GM12878 (cell line): ENCODE data around the gene REL. TPM values are rescaled to one million over a fixed set of nuclear protein-coding genes. Genes with fewer than 3 reads are reported as not detected.

Source experiments
- ATF7 ChIP-seq: fragments of 450-650 bp; IDR thresholded peaks from 2 replicates; pipeline ENCODE4 v1.6.1; 2016; ENCODE audit warnings: low read depth, mild to moderate bottlenecking
- BHLHE40 ChIP-seq, 2 experiments: fragments of 450-650 bp in 1 of 2; IDR thresholded peaks; 2 replicates each; pipeline ENCODE4 v1.6.1; 2011 to 2017; ENCODE audit warnings: low read depth in 2 of 2, borderline replicate concordance in 1 of 2, improper control_type of control experiment in 1 of 2, low read length in 1 of 2, mild to moderate bottlenecking in 1 of 2
- CBFB ChIP-seq: IDR thresholded peaks from 2 replicates; pipeline ENCODE4 v1.6.1; 2016; ENCODE audit warnings: antibody characterized with exemption, low read depth
- CREB1 ChIP-seq: IDR thresholded peaks from 2 replicates; pipeline ENCODE4 v1.6.1; 2012; ENCODE audit warnings: low read depth, mild to moderate bottlenecking, inconsistent platforms
- ETV6 ChIP-seq, 2 experiments: fragments of 450-650 bp in 1 of 2; IDR thresholded peaks in 1 of 2; conservative IDR thresholded peaks in 1 of 2; 2 replicates each; pipeline ENCODE4 v1.6.1; 2014; ENCODE audit warnings: antibody characterized with exemption in 1 of 2, borderline replicate concordance in 1 of 2, low read depth in 1 of 2, mild to moderate bottlenecking in 1 of 2, moderate library complexity in 1 of 2
- FOXM1 ChIP-seq: IDR thresholded peaks from 2 replicates; pipeline ENCODE4 v1.6.1; 2012; ENCODE audit warnings: low read depth, mild to moderate bottlenecking, inconsistent platforms, low read length, moderate library complexity
- GABPA ChIP-seq: IDR thresholded peaks from 2 replicates; pipeline ENCODE4 v1.6.1; 2014; ENCODE audit warnings: antibody characterized with exemption, low read depth, mild to moderate bottlenecking, inconsistent platforms
- IRF5 ChIP-seq: fragments of 450-650 bp; IDR thresholded peaks from 2 replicates; pipeline ENCODE4 v1.6.1; 2017; ENCODE audit warnings: borderline replicate concordance
- JUNB ChIP-seq: IDR thresholded peaks from 2 replicates; pipeline ENCODE4 v1.6.1; 2016; ENCODE audit warnings: antibody characterized with exemption, mild to moderate bottlenecking
- MEF2B ChIP-seq: fragments of 450-650 bp; IDR thresholded peaks from 2 replicates; pipeline ENCODE4 v1.6.1; 2018; ENCODE audit warnings: mild to moderate bottlenecking, moderate library complexity; ENCODE audit not compliant: partially characterized antibody, poor library complexity, severe bottlenecking
- NFIC ChIP-seq: IDR thresholded peaks from 2 replicates; pipeline ENCODE4 v1.6.1; 2012; ENCODE audit warnings: low read depth, mild to moderate bottlenecking, inconsistent platforms, low read length, moderate library complexity
- RELA ChIP-seq: fragments of 450-650 bp; IDR thresholded peaks from 2 replicates; pipeline ENCODE4 v1.8.0; 2014; ENCODE audit warnings: borderline replicate concordance; ENCODE audit not compliant: partially characterized antibody
- YY1 ChIP-seq: IDR thresholded peaks from 2 replicates; pipeline ENCODE4 v1.6.1; 2011; ENCODE audit warnings: low read depth, mild to moderate bottlenecking, low read length
- ZBTB40 ChIP-seq: fragments of 450-650 bp; IDR thresholded peaks from 2 replicates; pipeline ENCODE4 v1.6.1; 2016; ENCODE audit warnings: mild to moderate bottlenecking, moderate library complexity, borderline replicate concordance
- ZNF687 ChIP-seq: fragments of 450-650 bp; IDR thresholded peaks from 2 replicates; pipeline ENCODE4 v1.6.1; 2017; ENCODE audit warnings: mild to moderate bottlenecking, moderate library complexity
- polyA plus RNA-seq, 11 experiments: library from polyadenylated mRNA; depleted of rRNA in 4 of 11; unstranded in 6 of 11; stranded (reverse) in 5 of 11; fragments of >200 nt; fragmentation: Nextera tagmentation in 4 of 11; fragmentation: Illumina TruSeq in 1 of 11; extraction: Ambion mirVana in 4 of 11; extraction: Trizol in 1 of 11; gene quantifications; 1 replicate in 1 of 11; 2 replicates in 10 of 11; pipeline versions ENCODE4 v1.2.1 to v1.2.3, GENCODE V29; 2011 to 2016; ENCODE audit warnings: inconsistent platforms in 2 of 11, missing spikeins in 2 of 11, low read depth in 1 of 11
- total RNA-seq, 4 experiments: library from RNA; depleted of rRNA in 3 of 4; stranded (reverse); fragments of >200 nt in 3 of 4; fragmentation: Illumina TruSeq in 1 of 4; extraction: Trizol in 1 of 4; gene quantifications; 2 replicates each; pipeline versions ENCODE4 v1.2.1 to v1.2.3, GENCODE V29; 2013 to 2021
- TF ChIP-seq, protein P1 (sequence below): IDR thresholded peaks from 2 replicates; pipeline ENCODE4 v1.6.1; 2011; ENCODE audit warnings: borderline replicate concordance, low read depth, mild to moderate bottlenecking, moderate library complexity, low read length; ENCODE audit not compliant: insufficient read depth, poor library complexity, severe bottlenecking
- TF ChIP-seq, protein P2 (sequence below): IDR thresholded peaks from 2 replicates; pipeline ENCODE4 v1.6.1; 2011; ENCODE audit warnings: borderline replicate concordance, low read depth, mild to moderate bottlenecking, moderate library complexity, mixed read lengths, low read length; ENCODE audit not compliant: insufficient read depth; ENCODE audit errors: extremely low read length

Gene REL
- total and polyA plus RNA-seq, 10 of the 15 experiments (the other 5 are each of a cell fraction or from before 2014, with no cell fraction given), result 6.3 to 52.4 (median 26.6) TPM

GRCh38 chr2:60834270-60834717 is 47.1 kb upstream of the REL start (continued):
- TF ChIP-seq IRF5 (peak; percentile 19; the same call in 1 of the 2 replicates), CREB1 (peak; percentile 88), GABPA (0 out of 2 replicates have a peak, but pooled peaks have one; percentile 35), RELA (peak; percentile 89), NFIC (peak; percentile 98), MEF2B (peak; percentile 86), YY1 (0 out of 2 replicates have a peak, but pooled peaks have one; percentile 9), ATF7 (peak; percentile 94), FOXM1 (peak; percentile 97; the same call in 1 of the 2 replicates), BHLHE40 (IDR thresholded peaks at IDR 0.05; ENCODE audit: borderline replicate concordance in 1 of 2, low read depth in 2 of 2, low read length in 1 of 2) (peak; percentile 13 to 53; a peak in 1 of 4 replicates), ETV6 (conservative IDR thresholded peaks at IDR 0.05 in 1 of 2, IDR thresholded peaks at IDR 0.05 in 1 of 2; ENCODE audit: borderline replicate concordance in 1 of 2, low read depth in 1 of 2) (peak in 1 of 2 experiments; percentile 26; a peak in 1 of 4 replicates), JUNB (peak; percentile 77), ZBTB40 (no peak), ZNF687 (no peak), CBFB (peak; percentile 71; the same call in 1 of the 2 replicates)
- TF ChIP-seq, protein P1, sequence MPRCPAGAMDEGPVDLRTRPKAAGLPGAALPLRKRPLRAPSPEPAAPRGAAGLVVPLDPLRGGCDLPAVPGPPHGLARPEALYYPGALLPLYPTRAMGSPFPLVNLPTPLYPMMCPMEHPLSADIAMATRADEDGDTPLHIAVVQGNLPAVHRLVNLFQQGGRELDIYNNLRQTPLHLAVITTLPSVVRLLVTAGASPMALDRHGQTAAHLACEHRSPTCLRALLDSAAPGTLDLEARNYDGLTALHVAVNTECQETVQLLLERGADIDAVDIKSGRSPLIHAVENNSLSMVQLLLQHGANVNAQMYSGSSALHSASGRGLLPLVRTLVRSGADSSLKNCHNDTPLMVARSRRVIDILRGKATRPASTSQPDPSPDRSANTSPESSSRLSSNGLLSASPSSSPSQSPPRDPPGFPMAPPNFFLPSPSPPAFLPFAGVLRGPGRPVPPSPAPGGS, result peak; percentile 91
- TF ChIP-seq, protein P2, sequence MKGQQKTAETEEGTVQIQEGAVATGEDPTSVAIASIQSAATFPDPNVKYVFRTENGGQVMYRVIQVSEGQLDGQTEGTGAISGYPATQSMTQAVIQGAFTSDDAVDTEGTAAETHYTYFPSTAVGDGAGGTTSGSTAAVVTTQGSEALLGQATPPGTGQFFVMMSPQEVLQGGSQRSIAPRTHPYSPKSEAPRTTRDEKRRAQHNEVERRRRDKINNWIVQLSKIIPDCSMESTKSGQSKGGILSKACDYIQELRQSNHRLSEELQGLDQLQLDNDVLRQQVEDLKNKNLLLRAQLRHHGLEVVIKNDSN, result no peak
